HCT116 (cell line): ENCODE measurements around the gene PKN1. TPM values are rescaled to one million over a fixed set of nuclear protein-coding genes. Genes with fewer than 3 reads are reported as not detected.

Source experiments
- ATAC-seq: fragments of 200-7000 bp; cut with Tn5 transposase; 2 replicates; pipeline ENCODE4 v1.9.1; 2020; ENCODE audit warnings: mild to moderate bottlenecking, moderate library complexity
- BruUV-seq: library from RNA; stranded (reverse); fragments of 400-500 nt; replicated peaks from 2 replicates; lab custom pipeline; 2021; lab: Mats Ljungman, UMichigan
- CTCF ChIA-PET: fragments of 300-600 bp; sonication (Branson Sonifier 250); formaldehyde crosslinking; loops from one replicate; lab custom pipeline; 2021; ENCODE audit warnings: antibody characterized with exemption; lab: Charles Lee
- POLR2A ChIA-PET: fragments of 300-600, 350-600 bp; sonication (Branson Sonifier 250); formaldehyde crosslinking; loops from one replicate; lab custom pipeline; 2021; ENCODE audit warnings: antibody characterized with exemption; lab: Charles Lee
- RAD21 ChIA-PET, 2 experiments: fragments of 300-600 bp; sonication (Branson Sonifier 250); formaldehyde crosslinking; loops; one replicate each; lab custom pipeline; 2023; ENCODE audit warnings: low total read pairs in 2 of 2; ENCODE audit not compliant: uncharacterized antibody in 2 of 2, unreplicated experiment in 2 of 2, low non-redundant PET in 1 of 2; lab: Charles Lee
- DNase-seq: peaks from one replicate; pipeline ENCODE4 v3.0.0-alpha.2; 2010; ENCODE audit warnings: low read depth, low spot score
- H2AFZ ChIP-seq: fragments of 200-600 bp; shearing (Covaris generic), sonication (generic); 2 replicates; pipeline ENCODE4 v1.6.1; 2017; ENCODE audit warnings: low read depth, mixed run types, mixed read lengths, antibody characterized with exemption, low read length; ENCODE audit not compliant: poor library complexity, severe bottlenecking
- H3K27ac ChIP-seq: 2 replicates; pipeline ENCODE4 v1.5.1; 2012; ENCODE audit warnings: low read depth, low read length
- H3K27me3 ChIP-seq: fragments of 200-600 bp; sonication (generic); 2 replicates; pipeline ENCODE4 v1.6.1; 2016; ENCODE audit warnings: mixed run types, low read length, mixed read lengths; ENCODE audit not compliant: insufficient read depth
- H3K36me3 ChIP-seq, 2 experiments: fragments of 200-500 bp in 1 of 2; fragments of 200-600 bp in 1 of 2; sonication (Bioruptor generic) in 1 of 2; sonication (generic) in 1 of 2; 2 replicates each; pipeline versions ENCODE4 v1.5.1 to v1.6.1; 2014 to 2016; ENCODE audit warnings: low read length in 2 of 2, inconsistent platforms in 1 of 2, mixed read lengths in 1 of 2, mixed run types in 1 of 2; ENCODE audit not compliant: insufficient read depth in 2 of 2, control insufficient read depth in 1 of 2
- H3K4me1 ChIP-seq, 2 experiments: fragments of 200-600 bp in 1 of 2; sonication (generic) in 1 of 2; 2 replicates each; pipeline versions ENCODE4 v1.5.1 to v1.6.1; 2012 to 2017; ENCODE audit warnings: low read length in 2 of 2, inconsistent platforms in 1 of 2, mild to moderate bottlenecking in 1 of 2, mixed read lengths in 1 of 2, mixed run types in 1 of 2, moderate library complexity in 1 of 2; ENCODE audit not compliant: insufficient read depth in 2 of 2, control insufficient read depth in 1 of 2
- H3K4me2 ChIP-seq: fragments of 200-600 bp; sonication (generic); 2 replicates; pipeline ENCODE4 v1.6.1; 2017; ENCODE audit warnings: mixed run types, low read length, mixed read lengths
- H3K4me3 ChIP-seq, 2 experiments: fragments of 200-600 bp in 1 of 2; sonication (generic) in 1 of 2; replicated peaks in 1 of 2; 2 replicates each; pipeline ENCODE4 v1.5.1; 2011 to 2016; ENCODE audit warnings: low read length in 2 of 2, control low read depth in 1 of 2, low read depth in 1 of 2, mild to moderate bottlenecking in 1 of 2, mixed read lengths in 1 of 2, mixed run types in 1 of 2
- H3K79me2 ChIP-seq: fragments of 200-600 bp; sonication (generic); 2 replicates; pipeline ENCODE4 v1.6.1; 2017; ENCODE audit warnings: mild to moderate bottlenecking, mixed run types, low read length, moderate library complexity, mixed read lengths; ENCODE audit not compliant: insufficient read depth
- H3K9ac ChIP-seq: fragments of 200-600 bp; sonication (generic); 2 replicates; pipeline ENCODE4 v1.6.1; 2016; ENCODE audit warnings: low read length, mixed read lengths
- H3K9me2 ChIP-seq: fragments of 200-600 bp; sonication (generic), shearing (Covaris generic); 2 replicates; pipeline ENCODE4 v1.6.1; 2017; ENCODE audit warnings: mixed run types, mild to moderate bottlenecking, moderate library complexity; ENCODE audit not compliant: insufficient read depth
- H3K9me3 ChIP-seq, 2 experiments: fragments of 200-500 bp in 1 of 2; fragments of 200-600 bp in 1 of 2; sonication (Bioruptor generic) in 1 of 2; sonication (generic) in 1 of 2; 2 replicates each; pipeline ENCODE4 v1.6.1; 2014 to 2017; ENCODE audit warnings: low read length in 2 of 2, mixed read lengths in 2 of 2, inconsistent platforms in 1 of 2, low read depth in 1 of 2, mild to moderate bottlenecking in 1 of 2, mixed run types in 1 of 2, moderate library complexity in 1 of 2; ENCODE audit not compliant: control insufficient read depth in 1 of 2, insufficient read depth in 1 of 2
- H4K20me1 ChIP-seq: fragments of 200-600 bp; sonication (generic), shearing (Covaris generic); 2 replicates; pipeline ENCODE4 v1.6.1; 2017; ENCODE audit warnings: mixed run types, mild to moderate bottlenecking, moderate library complexity; ENCODE audit not compliant: insufficient read depth
- CBX3 ChIP-seq: IDR thresholded peaks from 2 replicates; pipeline ENCODE4 v1.6.1; 2012; ENCODE audit warnings: low read depth
- CEBPB ChIP-seq: IDR thresholded peaks from 2 replicates; pipeline ENCODE4 v1.6.1; 2012; ENCODE audit warnings: low read depth
- EZH2 ChIP-seq: fragments of 200-600 bp; sonication (generic); IDR thresholded peaks from 2 replicates; pipeline ENCODE4 v1.6.1; 2017; ENCODE audit warnings: antibody characterized with exemption, mixed run types
- EZH2phosphoT487 ChIP-seq: fragments of 200-600 bp; IDR thresholded peaks from 2 replicates; pipeline ENCODE4 v1.6.1; 2018; ENCODE audit warnings: antibody characterized with exemption, borderline replicate concordance
- FOSL1 ChIP-seq: IDR thresholded peaks from 2 replicates; pipeline ENCODE4 v1.6.1; 2012; ENCODE audit warnings: low read depth
- JUND ChIP-seq: IDR thresholded peaks from 2 replicates; pipeline ENCODE4 v1.6.1; 2012
- POLR2A ChIP-seq: IDR thresholded peaks from 2 replicates; pipeline ENCODE4 v1.7.0; 2011; ENCODE audit warnings: borderline replicate concordance; ENCODE audit not compliant: insufficient read depth, insufficient read length; ENCODE audit errors: extremely low read depth
- POLR2AphosphoS5 ChIP-seq: IDR thresholded peaks from 2 replicates; pipeline ENCODE4 v1.6.1; 2011; ENCODE audit warnings: mild to moderate bottlenecking, low read depth, low read length, moderate library complexity
- RAD21 ChIP-seq: IDR thresholded peaks from 2 replicates; pipeline ENCODE4 v1.6.1; 2012; ENCODE audit warnings: low read depth, mild to moderate bottlenecking
- SIN3A ChIP-seq: IDR thresholded peaks from 2 replicates; pipeline ENCODE4 v1.6.1; 2012; ENCODE audit warnings: low read depth
- SP1 ChIP-seq: IDR thresholded peaks from 2 replicates; pipeline ENCODE4 v1.6.1; 2012; ENCODE audit warnings: low read depth
- TCF7L2 ChIP-seq: IDR thresholded peaks from 2 replicates; pipeline ENCODE4 v1.7.0; 2011; ENCODE audit warnings: borderline replicate concordance, inconsistent platforms; ENCODE audit not compliant: insufficient read depth, insufficient read length; ENCODE audit errors: extremely low read depth
- intact Hi-C: fragments of 100-400 bp; cut with micrococcal nuclease; formaldehyde crosslinking; loops from 2 replicates; pipeline ENCODE4 v1.10.0; 2022
- total RNA-seq: library from RNA; stranded (reverse); gene quantifications from one replicate; pipeline ENCODE4 v1.2.1, GENCODE V29; 2021; ENCODE audit not compliant: unreplicated experiment
- TF ChIP-seq, protein P1 (sequence below), 3 experiments: fragments of 200-600 bp in 1 of 3; sonication (generic) in 1 of 3; IDR thresholded peaks in 2 of 3; conservative IDR thresholded peaks in 1 of 3; 2 replicates each; pipeline ENCODE4 v1.5.1; 2012 to 2017; ENCODE audit warnings: low read depth in 2 of 3, low read length in 2 of 3, antibody characterized with exemption in 1 of 3, borderline replicate concordance in 1 of 3, control low read depth in 1 of 3, mild to moderate bottlenecking in 1 of 3, mixed read lengths in 1 of 3, mixed run types in 1 of 3, moderate library complexity in 1 of 3; ENCODE audit not compliant: insufficient read depth in 1 of 3
- TF ChIP-seq, protein P2 (sequence below): IDR thresholded peaks from 2 replicates; pipeline ENCODE4 v1.6.1; 2012

Gene PKN1
- total RNA-seq, 1 experiment from 2014 or later: 248 TPM

DNA sequence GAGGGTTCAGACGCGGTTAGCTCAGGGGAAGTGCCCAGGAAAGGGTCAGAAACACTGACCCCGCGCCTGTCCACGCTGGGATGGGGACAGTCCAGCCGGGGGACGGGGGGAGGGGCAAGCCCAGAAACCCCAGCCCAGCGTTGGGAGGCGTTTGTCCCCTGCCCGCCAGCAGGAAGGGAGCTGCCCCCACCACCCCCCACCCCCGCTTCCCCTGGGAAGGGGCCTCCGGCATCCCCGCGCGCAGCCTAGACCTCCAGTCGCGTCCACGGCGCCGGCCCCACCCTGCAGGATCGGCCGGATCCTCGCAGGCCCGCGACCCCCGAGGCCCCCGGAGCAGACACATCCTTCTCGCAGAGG is 62.5 kb downstream of the PKN1 start:
- intact Hi-C loops: no loop called here
- H4K20me1 ChIP-seq: no peaks in the 10 kb centered on the region
- DNase-seq (no peak), ATAC-seq (no peak; the same call in 1 of the 2 replicates)
- peaks cover 20 to 29% of the 10 kb centered on the region in 2 experiments for H3K4me1 ChIP-seq
- ChIA-PET POLR2A (interaction anchor here (1.1 to 3.1 kb wide), 5 partner anchors 11 to 359 kb away, joined by 3 to 15 read pairs (median 11); partner anchors contain the start of genes ASF1B and DNAJB1), CTCF (interaction anchor here (1.1 to 1.8 kb wide), 4 partner anchors 8 to 359 kb away, joined by 3 to 5 read pairs (median 4); partner anchors contain the start of gene ASF1B), RAD21 (no interaction called here)
- peak overlapping the region; percentile 79 for H3K4me2 ChIP-seq
- BruUV-seq: no TSS peak
- H3K79me2 ChIP-seq: peaks cover 41% of the 10 kb centered on the region
- peak overlapping the region; percentile 78 to 86 for H3K4me3 ChIP-seq
- peaks cover 0 to 3% of the 10 kb centered on the region in 2 experiments; a peak in 2 of 4 replicates for H3K36me3 ChIP-seq
- no peak for TF ChIP-seq CEBPB
- TF ChIP-seq POLR2AphosphoS5: no peak
- TF ChIP-seq, protein P1, sequence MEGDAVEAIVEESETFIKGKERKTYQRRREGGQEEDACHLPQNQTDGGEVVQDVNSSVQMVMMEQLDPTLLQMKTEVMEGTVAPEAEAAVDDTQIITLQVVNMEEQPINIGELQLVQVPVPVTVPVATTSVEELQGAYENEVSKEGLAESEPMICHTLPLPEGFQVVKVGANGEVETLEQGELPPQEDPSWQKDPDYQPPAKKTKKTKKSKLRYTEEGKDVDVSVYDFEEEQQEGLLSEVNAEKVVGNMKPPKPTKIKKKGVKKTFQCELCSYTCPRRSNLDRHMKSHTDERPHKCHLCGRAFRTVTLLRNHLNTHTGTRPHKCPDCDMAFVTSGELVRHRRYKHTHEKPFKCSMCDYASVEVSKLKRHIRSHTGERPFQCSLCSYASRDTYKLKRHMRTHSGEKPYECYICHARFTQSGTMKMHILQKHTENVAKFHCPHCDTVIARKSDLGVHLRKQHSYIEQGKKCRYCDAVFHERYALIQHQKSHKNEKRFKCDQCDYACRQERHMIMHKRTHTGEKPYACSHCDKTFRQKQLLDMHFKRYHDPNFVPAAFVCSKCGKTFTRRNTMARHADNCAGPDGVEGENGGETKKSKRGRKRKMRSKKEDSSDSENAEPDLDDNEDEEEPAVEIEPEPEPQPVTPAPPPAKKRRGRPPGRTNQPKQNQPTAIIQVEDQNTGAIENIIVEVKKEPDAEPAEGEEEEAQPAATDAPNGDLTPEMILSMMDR (IDR thresholded peaks at IDR 0.05 in 2 of 3, conservative IDR thresholded peaks at IDR 0.05 in 1 of 3; ENCODE audit: borderline replicate concordance in 1 of 3, insufficient read depth in 1 of 3, low read depth in 2 of 3, low read length in 2 of 3): no peak
- H2AFZ ChIP-seq: no peak overlapping the region
- peak overlapping the region; percentile 86 for H3K9ac ChIP-seq
- no peaks in the 10 kb centered on the region for H3K9me3 ChIP-seq
- no peaks in the 10 kb centered on the region for H3K9me2 ChIP-seq
- peak overlapping the region; percentile 58 for H3K27ac ChIP-seq
- H3K27me3 ChIP-seq: no peaks in the 10 kb centered on the region

DNA sequence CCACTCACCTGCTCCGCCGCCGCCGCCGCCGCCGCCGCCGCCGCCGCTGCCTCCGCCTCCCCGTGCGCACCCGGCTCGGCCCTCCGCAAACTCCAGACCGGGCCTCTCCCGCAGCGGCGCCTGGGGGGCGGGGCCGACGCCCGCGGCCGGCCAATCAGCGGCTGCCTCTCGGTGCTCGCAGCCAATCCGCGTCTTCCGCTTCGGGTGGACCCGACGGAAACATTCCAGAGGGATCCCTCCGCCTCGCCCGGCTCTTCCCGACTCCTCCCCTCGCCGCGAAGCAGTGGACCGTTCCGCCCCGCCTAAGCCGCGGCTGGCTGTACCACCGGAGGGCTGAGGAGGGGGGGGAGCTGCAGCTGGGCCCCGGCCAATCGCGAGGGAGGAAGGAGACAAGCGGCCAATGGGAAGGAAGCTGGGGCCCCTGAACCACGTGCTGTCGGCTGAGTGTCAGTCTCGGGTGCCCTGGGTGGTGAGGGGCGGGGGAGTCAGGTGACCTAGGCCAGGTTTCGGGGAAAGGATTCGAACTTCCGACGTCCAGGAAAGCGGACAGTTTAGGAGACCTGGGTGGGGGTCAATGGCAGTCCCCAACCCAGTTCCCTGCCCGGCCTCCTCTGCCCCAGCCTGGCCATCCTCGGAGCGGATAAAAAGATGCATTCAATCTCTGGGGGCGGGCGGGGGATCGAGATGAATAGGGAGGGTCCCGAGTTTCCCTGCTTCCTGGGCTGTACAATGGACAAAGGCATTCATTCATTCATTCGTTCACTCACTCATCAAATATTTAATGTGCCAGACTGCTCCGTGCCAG is 63.1 kb downstream of the PKN1 start, which contains the start of gene GIPC1:
Gene GIPC1, minus strand, starts transcription at position 99 of the 805 bp plus-strand sequence. CDS start 13,151 bp downstream, outside the sequence.
- ChIA-PET RAD21 (interaction anchor here in 1 of 2 experiments (1.0 kb wide), 1 partner anchor 10 kb away, joined by 3 read pairs; no protein-coding TSS in a partner anchor), CTCF (interaction anchor here (0.7 to 1.8 kb wide), 6 partner anchors 8 to 360 kb away, joined by 3 to 5 read pairs (median 4); partner anchors contain the start of gene ASF1B), POLR2A (interaction anchor here (0.7 to 3.1 kb wide), 6 partner anchors 11 to 360 kb away, joined by 3 to 15 read pairs (median 8); partner anchors contain the start of genes ASF1B and DNAJB1)
- Histone ChIP-seq H3K9me2 (no peaks in the 10 kb centered on the region), H3K27ac (peak within 1 kb of the TSS; percentile 58), H3K4me1 (peaks cover 20 to 29% of the 10 kb centered on the region in 2 experiments), H3K4me2 (peak within 1 kb of the TSS; percentile 79), H3K9me3 (no peaks in the 10 kb centered on the region), H3K9ac (peak within 1 kb of the TSS; percentile 86), H3K36me3 (peaks cover 0 to 3% of the 10 kb centered on the region in 2 experiments; a peak in 2 of 4 replicates), H2AFZ (no peak within 1 kb of the TSS), H3K4me3 (peak within 1 kb of the TSS; percentile 78 to 86), H3K79me2 (peaks cover 41% of the 10 kb centered on the region), H4K20me1 (no peaks in the 10 kb centered on the region), H3K27me3 (no peaks in the 10 kb centered on the region)
- ATAC-seq (peak; percentile 93), DNase-seq (peak; percentile 97)
- BruUV-seq: no TSS peak
- intact Hi-C loops: no loop called here
- no peak for TF ChIP-seq FOSL1
- TF ChIP-seq, protein P2, sequence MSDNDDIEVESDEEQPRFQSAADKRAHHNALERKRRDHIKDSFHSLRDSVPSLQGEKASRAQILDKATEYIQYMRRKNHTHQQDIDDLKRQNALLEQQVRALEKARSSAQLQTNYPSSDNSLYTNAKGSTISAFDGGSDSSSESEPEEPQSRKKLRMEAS: peak; percentile 96
- TF ChIP-seq EZH2: no peak
- no peak for TF ChIP-seq EZH2phosphoT487
- TF ChIP-seq POLR2A: no peak
- peak; percentile 40; the same call in 1 of the 2 replicates for TF ChIP-seq POLR2AphosphoS5
- peak; percentile 67; the same call in 1 of the 2 replicates for TF ChIP-seq SIN3A
- TF ChIP-seq RAD21: no peak
- TF ChIP-seq TCF7L2: peak; percentile 60
- TF ChIP-seq JUND: 0 out of 2 replicates have a peak, but pooled peaks have one; percentile 25
- TF ChIP-seq SP1: peak; percentile 96
- TF ChIP-seq CBX3: no peak
